IPS DF 4.7 (cell line): ENCODE measurements around the gene WNT3.
"Not testable (repeated sequence)": the region's sequence is repeated elsewhere in the genome, so short reads cannot be mapped to it uniquely, and the experiment has no call there.

ENCODE experiments used
- DNase-seq: peaks from one replicate; pipeline ENCODE4 v3.0.0-alpha.2; 2013; ENCODE audit warnings: low spot score; ENCODE audit errors: extremely low read depth

WNT3 gene

DNA sequence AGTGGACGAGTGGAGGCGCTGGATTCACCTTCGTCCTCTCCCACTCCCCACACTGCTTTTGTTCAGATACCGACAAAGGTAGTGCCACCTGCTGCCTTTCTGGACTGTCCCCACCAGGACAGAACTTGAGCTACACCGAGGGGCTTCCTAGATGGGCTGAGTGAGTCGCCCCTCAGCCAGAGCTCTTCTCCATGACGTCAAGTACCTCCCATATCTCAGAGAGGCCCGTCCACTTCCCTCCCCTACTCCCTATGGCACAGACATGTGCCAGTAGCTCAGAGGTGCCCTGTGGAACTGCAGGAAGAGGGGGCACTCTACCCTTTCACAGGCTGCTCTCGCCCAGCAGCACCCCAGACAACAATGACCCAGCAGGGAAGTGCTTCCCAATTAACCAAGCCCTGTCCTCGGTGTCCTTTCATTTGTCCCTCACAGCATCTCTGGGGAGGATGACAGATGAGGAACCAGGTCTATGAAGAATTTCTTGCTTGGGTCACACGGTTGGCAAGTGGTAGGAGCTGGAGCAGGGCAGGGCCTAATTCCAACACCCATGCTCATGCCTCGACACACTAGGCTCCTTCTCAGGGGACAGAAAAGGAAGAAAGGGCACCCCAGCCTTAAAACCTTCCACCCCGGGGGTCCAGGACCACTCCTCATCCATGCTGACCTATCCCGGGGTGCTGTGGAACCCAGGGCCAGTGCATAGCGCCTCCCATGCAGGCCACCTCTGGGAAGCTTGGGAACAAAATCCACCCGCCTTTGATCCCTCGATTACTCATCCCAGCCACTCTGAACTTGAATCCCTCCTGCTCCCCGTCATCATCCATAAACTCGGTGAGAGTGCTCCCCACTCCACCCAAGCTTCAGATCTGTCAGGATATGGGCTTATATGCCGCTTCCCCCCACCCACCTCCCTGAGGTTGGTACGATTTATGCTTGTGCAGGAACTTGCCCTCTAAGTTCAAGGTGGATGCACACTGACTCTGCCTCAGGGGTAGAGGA lies 51.7 kb downstream of the WNT3 start:
- no peak for DNase-seq

GRCh38 chr17:46765453-46765852 lies 53.0 kb downstream of the WNT3 start:
- no peak for DNase-seq

DNA sequence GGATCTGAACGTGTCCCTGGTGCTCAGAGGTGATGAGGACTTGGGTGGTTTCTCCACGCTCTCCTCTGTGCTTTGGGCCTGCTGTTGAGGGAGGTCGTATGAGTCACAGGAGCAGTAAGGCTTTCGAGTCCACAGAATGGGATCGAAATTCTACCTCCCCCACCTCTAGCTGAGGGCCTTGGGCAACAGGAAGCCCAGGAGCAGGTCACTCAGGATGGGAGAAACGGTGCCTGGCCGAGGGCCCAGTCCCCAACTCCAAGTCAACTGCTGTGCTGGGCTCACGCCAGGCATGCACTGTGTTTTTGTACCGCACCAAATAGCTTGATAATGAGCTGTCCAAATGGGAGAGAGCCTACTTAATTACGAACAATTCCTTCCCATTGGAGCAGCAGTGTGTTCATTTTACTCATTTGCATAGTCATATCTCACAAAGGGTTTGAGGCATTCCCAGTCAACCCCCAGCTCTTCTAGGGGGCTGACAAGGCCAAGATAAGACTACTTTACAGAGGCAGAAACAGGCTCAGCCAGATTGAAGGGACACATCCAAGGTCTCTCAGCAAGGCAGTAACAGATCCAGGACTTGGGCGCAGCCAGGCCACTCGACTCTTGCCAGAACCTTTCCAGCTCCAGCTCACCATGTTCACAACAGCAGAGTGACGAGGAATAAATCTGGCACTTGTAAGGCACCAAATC lies 53.6 kb downstream of the WNT3 start:
- DNase-seq = no peak

GRCh38 chr17:46764000-46764708 lies 54.3 kb downstream of the WNT3 start:
- no peak for DNase-seq

- DNase-seq = no peak
These were observed 55.1 kb downstream of the WNT3 start for GRCh38 chr17:46763416-46763815.

DNA sequence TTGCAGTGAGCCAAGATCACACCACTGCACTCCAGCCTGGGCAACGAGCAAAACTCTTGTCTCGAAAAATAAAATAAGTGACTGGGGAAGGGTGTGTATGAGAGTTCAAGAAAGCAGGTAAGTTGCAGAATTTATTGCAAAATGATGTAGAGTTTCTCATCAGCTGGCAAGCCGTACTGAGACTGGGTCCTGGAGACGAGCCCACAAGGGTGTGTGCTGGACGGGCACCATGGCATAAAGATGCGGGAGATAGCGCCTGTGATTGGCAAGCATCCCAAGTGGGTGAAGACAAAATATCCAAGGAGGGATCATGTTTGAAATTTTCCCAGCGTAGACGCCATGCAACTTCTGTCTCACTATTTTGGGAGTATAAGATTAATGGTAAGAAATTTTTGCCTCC lies 59.4 kb downstream of the WNT3 start:
- no peak for DNase-seq

GRCh38 chr17:46758614-46759013 lies 59.9 kb downstream of the WNT3 start:
- DNase-seq = no peak

DNA sequence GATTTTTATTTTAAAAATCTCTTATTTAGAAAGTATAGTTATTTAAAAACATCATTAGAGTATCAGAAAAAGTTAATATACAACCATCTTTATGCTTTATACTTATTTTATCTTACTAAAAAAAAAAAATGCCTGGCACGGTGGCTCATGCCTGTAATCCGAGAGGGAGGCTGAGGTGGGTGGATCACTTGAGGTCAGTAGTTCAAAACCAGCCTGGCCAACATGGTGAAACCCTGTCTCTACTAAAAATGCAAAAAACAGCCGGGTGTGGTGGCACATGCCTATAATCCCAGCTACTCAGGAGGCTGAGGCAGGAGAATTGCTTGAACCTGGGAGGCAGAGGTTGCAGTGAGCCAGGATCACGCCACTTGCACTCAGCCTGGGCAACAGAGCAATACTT lies 60.9 kb downstream of the WNT3 start:
- not testable (repeated sequence) for DNase-seq

GRCh38 chr17:46756861-46757260 lies 61.6 kb downstream of the WNT3 start:
- DNase-seq = no peak

DNA sequence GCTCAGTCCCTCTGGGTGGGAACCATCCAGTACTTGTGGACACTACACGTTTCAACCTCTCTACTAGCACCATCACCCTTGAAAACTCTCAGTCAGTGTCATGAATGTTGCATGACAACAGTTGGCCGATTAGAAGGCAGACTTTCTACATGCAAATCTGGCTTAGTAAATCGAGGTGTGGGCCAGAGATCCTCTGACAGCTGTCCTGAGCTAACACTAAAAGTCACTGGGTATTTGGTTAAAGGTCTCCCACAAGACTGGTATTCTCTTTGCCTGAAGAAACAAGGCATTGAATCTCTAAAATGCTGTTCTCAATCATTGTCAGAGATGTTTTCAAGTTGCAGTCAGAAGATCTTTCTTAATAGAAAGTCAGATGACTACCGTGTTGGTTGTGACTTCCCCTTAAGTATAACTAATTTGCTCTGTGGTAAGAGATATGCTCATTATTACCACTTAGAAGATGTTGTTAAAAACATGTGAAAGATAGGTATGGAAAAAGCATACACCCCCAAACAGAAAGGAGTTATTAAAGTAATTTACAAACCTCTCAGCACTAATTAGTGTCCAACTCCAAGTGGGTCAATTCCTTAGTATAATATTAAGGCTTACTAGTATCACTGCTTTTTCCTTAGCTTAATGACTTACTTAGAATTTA lies 62.3 kb downstream of the WNT3 start:
- DNase-seq = no peak

GRCh38 chr17:46753776-46754175 lies 64.7 kb downstream of the WNT3 start:
- no peak for DNase-seq

DNA sequence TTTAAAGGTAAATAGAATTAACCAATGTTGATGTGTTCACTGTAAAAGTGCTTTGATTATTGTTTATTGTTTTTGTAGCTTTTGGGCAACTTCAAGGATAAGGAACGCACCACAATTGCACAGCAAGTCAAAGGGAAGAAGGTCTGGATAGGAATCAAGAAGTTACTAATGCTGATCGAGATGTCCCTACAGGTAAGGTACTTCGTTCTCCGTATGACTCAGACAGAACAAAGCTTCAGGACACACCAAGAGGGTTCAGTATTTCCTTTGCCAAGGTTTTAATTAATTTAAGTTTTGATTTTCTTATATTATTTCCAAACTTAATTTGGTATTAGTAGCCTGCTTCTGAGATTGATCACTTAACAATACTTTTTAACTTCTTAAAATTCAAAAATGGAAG lies 67.1 kb downstream of the WNT3 start:
- DNase-seq = no peak

DNA sequence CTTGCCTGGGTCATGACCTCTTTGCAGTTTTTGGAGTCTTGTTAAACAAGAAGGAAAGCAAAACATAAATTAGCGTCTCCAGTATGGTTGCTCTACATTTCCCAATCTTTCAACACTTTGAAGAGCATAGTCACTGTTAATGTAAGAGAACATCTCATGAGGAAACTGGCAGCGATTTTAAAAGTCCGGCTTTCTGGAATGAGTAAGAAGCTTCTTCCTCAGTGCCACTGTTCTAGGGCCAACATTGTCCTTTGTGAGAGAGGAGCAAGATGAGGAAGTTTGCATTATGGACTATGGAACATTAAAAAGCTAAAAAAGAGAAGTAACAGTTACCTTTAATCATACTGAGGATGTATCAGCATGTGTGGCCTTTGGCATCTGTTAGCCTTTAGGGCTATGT lies 73.1 kb downstream of the WNT3 start:
- no peak for DNase-seq

DNA sequence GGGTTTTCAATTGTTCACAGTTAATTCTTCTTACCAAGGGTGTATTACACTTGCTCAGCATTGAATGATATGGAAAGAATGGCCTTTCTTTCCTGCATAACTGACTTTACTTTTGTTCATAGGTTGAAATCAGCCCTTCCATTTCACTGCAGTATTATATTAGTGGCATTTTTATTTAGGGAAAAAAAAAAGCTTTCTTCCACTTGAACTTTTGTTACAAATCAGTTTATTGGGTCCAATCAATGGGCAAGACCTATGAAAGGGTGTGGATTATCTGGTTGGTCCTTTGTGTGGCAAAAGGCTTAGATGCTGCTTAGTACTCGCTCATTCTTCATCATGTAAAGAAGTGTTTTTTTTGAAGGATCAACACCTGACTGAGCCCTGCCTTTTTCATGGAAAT lies 74.1 kb downstream of the WNT3 start:
- no peak for DNase-seq

- DNase-seq = no peak
These were observed 75.8 kb downstream of the WNT3 start for GRCh38 chr17:46742565-46743270.

DNA sequence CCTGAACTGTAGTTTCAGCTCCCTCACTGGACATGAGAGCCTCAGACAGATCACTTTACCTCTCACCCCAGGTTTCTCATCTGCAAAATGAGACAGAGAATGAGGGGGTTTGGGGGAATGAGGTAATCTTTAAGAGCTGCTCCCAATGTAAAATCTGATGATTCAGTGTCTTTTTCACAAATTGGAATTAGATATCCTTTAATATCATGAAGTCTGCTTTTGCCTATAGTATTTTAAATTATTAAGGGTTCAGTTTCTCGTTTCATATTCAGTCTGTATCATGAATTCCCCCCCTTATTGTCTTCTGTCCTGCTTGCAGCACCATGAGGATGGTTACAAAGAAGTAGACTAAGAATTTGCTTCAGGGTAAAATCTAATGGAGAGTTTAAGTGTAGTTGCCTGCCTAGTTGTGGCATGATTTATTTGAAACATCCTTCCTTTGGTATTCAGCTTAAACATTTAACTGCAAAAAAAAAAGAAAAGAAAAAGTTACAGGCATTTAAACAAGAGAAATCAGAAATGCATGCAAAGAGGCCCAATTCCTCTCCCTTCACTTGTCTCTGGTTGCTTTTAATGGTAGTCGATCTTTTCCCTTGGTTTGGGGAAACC lies 77.3 kb downstream of the WNT3 start:
- no peak for DNase-seq

DNA sequence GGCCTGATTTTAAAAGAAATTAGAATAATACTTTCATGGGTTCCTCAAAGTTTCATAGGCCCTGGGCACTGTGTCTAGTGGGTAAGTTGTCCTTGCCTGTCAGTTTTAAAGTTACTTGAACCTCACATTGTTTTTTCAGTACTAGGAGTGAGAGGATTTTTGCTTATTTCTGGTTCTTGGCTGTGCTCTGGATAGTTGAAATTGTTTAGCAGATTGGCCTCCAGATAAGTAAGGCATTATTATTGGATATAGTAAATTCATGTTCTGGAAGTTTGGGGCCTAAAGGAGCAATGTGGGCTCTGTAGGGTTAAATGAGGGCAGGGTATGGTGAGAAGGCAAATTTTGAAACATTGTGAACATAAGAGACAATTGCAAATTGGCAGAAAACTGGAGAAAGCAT lies 78.5 kb downstream of the WNT3 start:
- no peak for DNase-seq

GRCh38 chr17:46738544-46738943 lies 79.9 kb downstream of the WNT3 start:
- no peak for DNase-seq

- DNase-seq = no peak
These were observed 81.2 kb downstream of the WNT3 start for GRCh38 chr17:46737326-46737725.

- no peak for DNase-seq
These were observed 82.4 kb downstream of the WNT3 start for GRCh38 chr17:46736100-46736499.
